ENCODE data around the gene SLC30A5. TPM values are rescaled to one million over a fixed set of nuclear protein-coding genes. Genes with fewer than 3 reads are reported as not detected.

The SLC30A5 gene
- total and polyA plus RNA-seq, 9 of the 15 experiments (the other 6 are each of a cell fraction or from before 2014, with no cell fraction given): 22.9 to 86.8 (median 62.5) TPM

GRCh38 chr5:69091771-69092170 is 2.0 kb upstream of the SLC30A5 start (continued):
- no peak for TF ChIP-seq PCBP2 (IDR thresholded peaks at IDR 0.05; ENCODE audit: low read depth, low read length, poor library complexity, severe bottlenecking)
- no peak for TF ChIP-seq ZNF75A (CRISPR knock-in tag; IDR thresholded peaks at IDR 0.05)
- TF ChIP-seq FOXK1 (CRISPR knock-in tag; IDR thresholded peaks at IDR 0.05; ENCODE audit: borderline replicate concordance): no peak
- TF ChIP-seq, protein P1, sequence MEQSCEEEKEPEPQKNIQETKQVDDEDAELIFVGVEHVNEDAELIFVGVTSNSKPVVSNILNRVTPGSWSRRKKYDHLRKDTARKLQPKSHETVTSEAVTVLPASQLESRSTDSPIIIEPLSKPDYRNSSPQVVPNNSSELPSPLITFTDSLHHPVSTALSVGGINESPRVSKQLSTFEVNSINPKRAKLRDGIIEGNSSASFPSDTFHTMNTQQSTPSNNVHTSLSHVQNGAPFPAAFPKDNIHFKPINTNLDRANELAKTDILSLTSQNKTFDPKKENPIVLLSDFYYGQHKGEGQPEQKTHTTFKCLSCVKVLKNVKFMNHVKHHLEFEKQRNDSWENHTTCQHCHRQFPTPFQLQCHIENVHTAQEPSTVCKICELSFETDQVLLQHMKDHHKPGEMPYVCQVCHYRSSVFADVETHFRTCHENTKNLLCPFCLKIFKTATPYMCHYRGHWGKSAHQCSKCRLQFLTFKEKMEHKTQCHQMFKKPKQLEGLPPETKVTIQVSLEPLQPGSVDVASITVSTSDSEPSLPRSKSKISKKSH (CRISPR knock-in tag; IDR thresholded peaks at IDR 0.05): no peak
- TF ChIP-seq CSDE1 (IDR thresholded peaks at IDR 0.05): no peak
- no peak for TF ChIP-seq NR4A1 (CRISPR knock-in tag; IDR thresholded peaks at IDR 0.05)
- peak; percentile 91 for TF ChIP-seq NR4A1 (tag; IDR thresholded peaks at IDR 0.05)
- TF ChIP-seq CBX3 (IDR thresholded peaks at IDR 0.05; ENCODE audit: borderline replicate concordance in 1 of 2, low read length in 2 of 2): no peak
- TF ChIP-seq, protein P2, sequence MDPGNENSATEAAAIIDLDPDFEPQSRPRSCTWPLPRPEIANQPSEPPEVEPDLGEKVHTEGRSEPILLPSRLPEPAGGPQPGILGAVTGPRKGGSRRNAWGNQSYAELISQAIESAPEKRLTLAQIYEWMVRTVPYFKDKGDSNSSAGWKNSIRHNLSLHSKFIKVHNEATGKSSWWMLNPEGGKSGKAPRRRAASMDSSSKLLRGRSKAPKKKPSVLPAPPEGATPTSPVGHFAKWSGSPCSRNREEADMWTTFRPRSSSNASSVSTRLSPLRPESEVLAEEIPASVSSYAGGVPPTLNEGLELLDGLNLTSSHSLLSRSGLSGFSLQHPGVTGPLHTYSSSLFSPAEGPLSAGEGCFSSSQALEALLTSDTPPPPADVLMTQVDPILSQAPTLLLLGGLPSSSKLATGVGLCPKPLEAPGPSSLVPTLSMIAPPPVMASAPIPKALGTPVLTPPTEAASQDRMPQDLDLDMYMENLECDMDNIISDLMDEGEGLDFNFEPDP (CRISPR knock-in tag; IDR thresholded peaks at IDR 0.05): no peak
- TF ChIP-seq ZNF449 (CRISPR knock-in tag; IDR thresholded peaks at IDR 0.05): peak; percentile 70; the same call in 1 of the 2 replicates
- TF ChIP-seq SMARCB1 (IDR thresholded peaks at IDR 0.05; ENCODE audit: insufficient read length, low read depth): no peak
- TF ChIP-seq MTA2 (IDR thresholded peaks at IDR 0.05; ENCODE audit: low read depth): no peak
- no peak for TF ChIP-seq SIX5 (IDR thresholded peaks at IDR 0.05; ENCODE audit: borderline replicate concordance in 1 of 2, insufficient read depth in 1 of 2, low read depth in 1 of 2, low read length in 2 of 2)
- TF ChIP-seq ZNF239 (CRISPR knock-in tag; IDR thresholded peaks at IDR 0.05): no peak
- no peak for TF ChIP-seq RAD51 (IDR thresholded peaks at IDR 0.05; ENCODE audit: borderline replicate concordance, low read depth)
- TF ChIP-seq CBFA2T2 (conservative IDR thresholded peaks at IDR 0.05): no peak
- TF ChIP-seq CREM (IDR thresholded peaks at IDR 0.05; ENCODE audit: low read depth): no peak
- TF ChIP-seq, protein P3, sequence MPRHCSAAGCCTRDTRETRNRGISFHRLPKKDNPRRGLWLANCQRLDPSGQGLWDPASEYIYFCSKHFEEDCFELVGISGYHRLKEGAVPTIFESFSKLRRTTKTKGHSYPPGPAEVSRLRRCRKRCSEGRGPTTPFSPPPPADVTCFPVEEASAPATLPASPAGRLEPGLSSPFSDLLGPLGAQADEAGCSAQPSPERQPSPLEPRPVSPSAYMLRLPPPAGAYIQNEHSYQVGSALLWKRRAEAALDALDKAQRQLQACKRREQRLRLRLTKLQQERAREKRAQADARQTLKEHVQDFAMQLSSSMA (CRISPR knock-in tag; IDR thresholded peaks at IDR 0.05): no peak
- no peak for TF ChIP-seq CBX2 (IDR thresholded peaks at IDR 0.05; ENCODE audit: insufficient read depth, low read length, poor library complexity, severe bottlenecking)
- no peak for TF ChIP-seq MXD1 (CRISPR knock-in tag; IDR thresholded peaks at IDR 0.05; ENCODE audit: borderline replicate concordance, poor library complexity, severe bottlenecking)
- TF ChIP-seq TAF1 (IDR thresholded peaks at IDR 0.05; ENCODE audit: control insufficient read depth, extremely low read depth, insufficient read depth, low read length, severe bottlenecking): no peak
